ENCODE results near the gene IQSEC3. TPM values are rescaled to one million over a fixed set of nuclear protein-coding genes. Genes with fewer than 3 reads are reported as not detected.

The IQSEC3 gene
- total RNA-seq, 1 experiment from 2014 or later: 1.7 TPM

DNA sequence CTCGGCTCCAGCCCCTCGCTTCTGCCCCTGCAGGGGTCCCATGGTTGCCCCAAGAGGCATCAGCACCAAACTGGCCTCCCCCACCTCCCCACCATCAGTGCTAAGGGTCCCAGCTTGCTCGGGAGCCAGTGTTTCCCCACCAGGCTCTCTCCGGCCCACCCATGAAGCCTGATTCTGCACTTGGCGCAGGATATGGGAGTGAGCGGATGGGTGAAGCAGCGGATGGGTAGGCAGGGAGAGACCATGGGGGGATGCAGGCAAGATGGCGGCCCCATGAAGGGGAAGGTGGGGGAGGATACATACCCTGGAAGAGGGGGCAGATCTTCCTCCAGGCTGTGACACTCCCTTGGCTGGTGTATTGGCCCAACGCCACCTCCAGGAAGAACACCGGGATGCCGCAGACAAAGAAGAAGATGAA is 137.7 kb downstream of the IQSEC3 start:
- POLR2A ChIA-PET: no interaction called here
- H3K4me3 Mint-ChIP-seq: peak overlapping the region; percentile 68
- CTCF ChIA-PET: interaction anchor here (1.0 to 2.4 kb wide), 3 partner anchors 15 to 238 kb away, joined by 3 to 43 read pairs (median 7); no protein-coding TSS in a partner anchor
- H3K27ac Mint-ChIP-seq: no peak overlapping the region
- ATAC-seq (no peak), DNase-seq (ENCODE audit: low spot score) (no peak)
- H3K36me3 Mint-ChIP-seq: no peaks in the 10 kb centered on the region
- H3K4me1 Mint-ChIP-seq: peaks cover 23% of the 10 kb centered on the region
- peaks cover 9% of the 10 kb centered on the region for H3K9me3 Mint-ChIP-seq
- peaks cover 63% of the 10 kb centered on the region for H3K27me3 Mint-ChIP-seq (ENCODE audit: low read depth)
- no peak for TF ChIP-seq TEAD1 (CRISPR knock-in tag; IDR thresholded peaks at IDR 0.05)
- TF ChIP-seq NR3C1 (CRISPR knock-in tag; conservative IDR thresholded peaks at IDR 0.05; ENCODE audit: low read depth): no peak
- TF ChIP-seq, protein P1, sequence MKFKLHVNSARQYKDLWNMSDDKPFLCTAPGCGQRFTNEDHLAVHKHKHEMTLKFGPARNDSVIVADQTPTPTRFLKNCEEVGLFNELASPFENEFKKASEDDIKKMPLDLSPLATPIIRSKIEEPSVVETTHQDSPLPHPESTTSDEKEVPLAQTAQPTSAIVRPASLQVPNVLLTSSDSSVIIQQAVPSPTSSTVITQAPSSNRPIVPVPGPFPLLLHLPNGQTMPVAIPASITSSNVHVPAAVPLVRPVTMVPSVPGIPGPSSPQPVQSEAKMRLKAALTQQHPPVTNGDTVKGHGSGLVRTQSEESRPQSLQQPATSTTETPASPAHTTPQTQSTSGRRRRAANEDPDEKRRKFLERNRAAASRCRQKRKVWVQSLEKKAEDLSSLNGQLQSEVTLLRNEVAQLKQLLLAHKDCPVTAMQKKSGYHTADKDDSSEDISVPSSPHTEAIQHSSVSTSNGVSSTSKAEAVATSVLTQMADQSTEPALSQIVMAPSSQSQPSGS (CRISPR knock-in tag; IDR thresholded peaks at IDR 0.05; ENCODE audit: borderline replicate concordance, low read depth): no peak
- TF ChIP-seq CREB1 (CRISPR knock-in tag; IDR thresholded peaks at IDR 0.05): no peak
- TF ChIP-seq ZNF416 (CRISPR knock-in tag; IDR thresholded peaks at IDR 0.05): no peak
- TF ChIP-seq, protein P2, sequence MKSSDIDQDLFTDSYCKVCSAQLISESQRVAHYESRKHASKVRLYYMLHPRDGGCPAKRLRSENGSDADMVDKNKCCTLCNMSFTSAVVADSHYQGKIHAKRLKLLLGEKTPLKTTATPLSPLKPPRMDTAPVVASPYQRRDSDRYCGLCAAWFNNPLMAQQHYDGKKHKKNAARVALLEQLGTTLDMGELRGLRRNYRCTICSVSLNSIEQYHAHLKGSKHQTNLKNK (CRISPR knock-in tag; IDR thresholded peaks at IDR 0.05): no peak
- peak; percentile 10; the same call in 1 of the 2 replicates for TF ChIP-seq FOXP1 (CRISPR knock-in tag; IDR thresholded peaks at IDR 0.05; ENCODE audit: borderline replicate concordance)

DNA sequence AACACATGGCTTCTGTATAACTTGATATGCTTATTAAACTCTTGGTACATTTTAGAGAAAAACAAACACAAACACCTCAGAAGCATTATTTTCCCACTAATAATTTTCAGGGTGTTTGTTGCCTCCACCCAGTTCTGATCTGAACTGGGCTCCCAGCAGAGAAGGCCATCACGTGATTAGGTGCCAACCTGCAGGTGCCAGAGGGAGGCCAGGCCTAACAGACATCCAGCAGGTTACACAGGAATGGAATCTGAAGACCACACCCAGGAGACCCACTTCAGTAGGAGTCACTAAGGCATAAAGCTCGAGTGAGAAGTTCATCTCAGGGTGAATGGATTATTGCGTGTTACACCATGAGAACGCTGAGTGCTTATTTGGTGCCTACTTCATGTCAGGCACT is 138.5 kb downstream of the IQSEC3 start:
- peaks cover 65% of the 10 kb centered on the region for H3K27me3 Mint-ChIP-seq (ENCODE audit: low read depth)
- no peak overlapping the region for H3K27ac Mint-ChIP-seq
- no peaks in the 10 kb centered on the region for H3K36me3 Mint-ChIP-seq
- CTCF ChIA-PET: interaction anchor here (0.6 kb wide), 1 partner anchor 151 kb away, joined by 3 read pairs; no protein-coding TSS in a partner anchor
- H3K4me1 Mint-ChIP-seq: peaks cover 18% of the 10 kb centered on the region
- no peak for ATAC-seq
- peak overlapping the region; percentile 36 for H3K4me3 Mint-ChIP-seq
- peaks cover 9% of the 10 kb centered on the region for H3K9me3 Mint-ChIP-seq
- TF ChIP-seq ZNF263 (CRISPR knock-in tag; IDR thresholded peaks at IDR 0.05; ENCODE audit: low read depth) (no peak), TCF7 (CRISPR knock-in tag; IDR thresholded peaks at IDR 0.05; ENCODE audit: low read depth) (no peak), SMAD3 (CRISPR knock-in tag; IDR thresholded peaks at IDR 0.05; ENCODE audit: borderline replicate concordance) (no peak), SP1 (CRISPR knock-in tag; conservative IDR thresholded peaks at IDR 0.05) (no peak)
- TF ChIP-seq, protein P3, sequence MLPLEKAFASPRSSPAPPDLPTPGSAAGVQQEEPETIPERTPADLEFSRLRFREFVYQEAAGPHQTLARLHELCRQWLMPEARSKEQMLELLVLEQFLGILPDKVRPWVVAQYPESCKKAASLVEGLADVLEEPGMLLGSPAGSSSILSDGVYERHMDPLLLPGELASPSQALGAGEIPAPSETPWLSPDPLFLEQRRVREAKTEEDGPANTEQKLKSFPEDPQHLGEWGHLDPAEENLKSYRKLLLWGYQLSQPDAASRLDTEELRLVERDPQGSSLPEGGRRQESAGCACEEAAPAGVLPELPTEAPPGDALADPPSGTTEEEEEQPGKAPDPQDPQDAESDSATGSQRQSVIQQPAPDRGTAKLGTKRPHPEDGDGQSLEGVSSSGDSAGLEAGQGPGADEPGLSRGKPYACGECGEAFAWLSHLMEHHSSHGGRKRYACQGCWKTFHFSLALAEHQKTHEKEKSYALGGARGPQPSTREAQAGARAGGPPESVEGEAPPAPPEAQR (CRISPR knock-in tag; IDR thresholded peaks at IDR 0.05): no peak
- TF ChIP-seq, protein P4, sequence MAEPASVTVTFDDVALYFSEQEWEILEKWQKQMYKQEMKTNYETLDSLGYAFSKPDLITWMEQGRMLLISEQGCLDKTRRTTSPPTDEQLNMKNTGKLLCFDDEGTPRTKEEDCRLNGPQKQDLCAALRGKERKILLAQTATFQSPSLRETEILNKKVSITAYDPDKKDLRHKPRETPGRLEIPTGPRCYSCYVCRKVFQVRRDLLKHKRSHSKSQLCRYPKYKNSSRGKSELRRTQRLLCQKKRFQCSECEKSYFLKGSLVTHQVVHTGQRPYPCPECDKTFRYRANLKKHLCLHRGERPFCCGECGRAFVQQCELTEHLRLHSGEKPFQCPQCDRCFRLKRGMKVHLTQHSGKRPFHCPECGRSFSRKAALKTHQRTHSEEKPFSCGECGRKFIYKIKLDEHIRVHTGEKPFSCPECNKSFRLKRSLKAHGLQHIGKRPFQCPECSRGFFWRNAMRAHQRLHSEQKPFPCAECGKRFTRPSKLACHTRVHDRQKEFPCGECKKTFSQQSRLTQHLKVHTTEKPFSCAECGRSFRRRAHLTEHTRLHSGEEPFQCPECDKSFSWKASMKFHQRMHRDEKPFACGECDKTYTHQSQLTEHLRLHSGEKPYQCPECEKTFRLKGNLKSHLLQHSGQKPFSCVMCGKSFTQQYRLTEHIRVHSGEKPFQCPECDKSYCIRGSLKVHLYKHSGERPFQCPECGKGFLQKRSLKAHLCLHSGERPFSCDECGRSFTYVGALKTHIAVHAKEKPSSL (CRISPR knock-in tag; conservative IDR thresholded peaks at IDR 0.05): no peak
- TF ChIP-seq, protein P5, sequence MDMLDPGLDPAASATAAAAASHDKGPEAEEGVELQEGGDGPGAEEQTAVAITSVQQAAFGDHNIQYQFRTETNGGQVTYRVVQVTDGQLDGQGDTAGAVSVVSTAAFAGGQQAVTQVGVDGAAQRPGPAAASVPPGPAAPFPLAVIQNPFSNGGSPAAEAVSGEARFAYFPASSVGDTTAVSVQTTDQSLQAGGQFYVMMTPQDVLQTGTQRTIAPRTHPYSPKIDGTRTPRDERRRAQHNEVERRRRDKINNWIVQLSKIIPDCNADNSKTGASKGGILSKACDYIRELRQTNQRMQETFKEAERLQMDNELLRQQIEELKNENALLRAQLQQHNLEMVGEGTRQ (CRISPR knock-in tag; IDR thresholded peaks at IDR 0.05): no peak
- TF ChIP-seq, protein P6, sequence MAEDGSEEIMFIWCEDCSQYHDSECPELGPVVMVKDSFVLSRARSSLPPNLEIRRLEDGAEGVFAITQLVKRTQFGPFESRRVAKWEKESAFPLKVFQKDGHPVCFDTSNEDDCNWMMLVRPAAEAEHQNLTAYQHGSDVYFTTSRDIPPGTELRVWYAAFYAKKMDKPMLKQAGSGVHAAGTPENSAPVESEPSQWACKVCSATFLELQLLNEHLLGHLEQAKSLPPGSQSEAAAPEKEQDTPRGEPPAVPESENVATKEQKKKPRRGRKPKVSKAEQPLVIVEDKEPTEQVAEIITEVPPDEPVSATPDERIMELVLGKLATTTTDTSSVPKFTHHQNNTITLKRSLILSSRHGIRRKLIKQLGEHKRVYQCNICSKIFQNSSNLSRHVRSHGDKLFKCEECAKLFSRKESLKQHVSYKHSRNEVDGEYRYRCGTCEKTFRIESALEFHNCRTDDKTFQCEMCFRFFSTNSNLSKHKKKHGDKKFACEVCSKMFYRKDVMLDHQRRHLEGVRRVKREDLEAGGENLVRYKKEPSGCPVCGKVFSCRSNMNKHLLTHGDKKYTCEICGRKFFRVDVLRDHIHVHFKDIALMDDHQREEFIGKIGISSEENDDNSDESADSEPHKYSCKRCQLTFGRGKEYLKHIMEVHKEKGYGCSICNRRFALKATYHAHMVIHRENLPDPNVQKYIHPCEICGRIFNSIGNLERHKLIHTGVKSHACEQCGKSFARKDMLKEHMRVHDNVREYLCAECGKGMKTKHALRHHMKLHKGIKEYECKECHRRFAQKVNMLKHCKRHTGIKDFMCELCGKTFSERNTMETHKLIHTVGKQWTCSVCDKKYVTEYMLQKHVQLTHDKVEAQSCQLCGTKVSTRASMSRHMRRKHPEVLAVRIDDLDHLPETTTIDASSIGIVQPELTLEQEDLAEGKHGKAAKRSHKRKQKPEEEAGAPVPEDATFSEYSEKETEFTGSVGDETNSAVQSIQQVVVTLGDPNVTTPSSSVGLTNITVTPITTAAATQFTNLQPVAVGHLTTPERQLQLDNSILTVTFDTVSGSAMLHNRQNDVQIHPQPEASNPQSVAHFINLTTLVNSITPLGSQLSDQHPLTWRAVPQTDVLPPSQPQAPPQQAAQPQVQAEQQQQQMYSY (CRISPR knock-in tag; IDR thresholded peaks at IDR 0.05): no peak
- DNase-seq (ENCODE audit: low spot score): no peak
- POLR2A ChIA-PET: no interaction called here
